ENCODE measurements around the gene CHAD. TPM values are rescaled to one million over a fixed set of nuclear protein-coding genes. Genes with fewer than 3 reads are reported as not detected.

The CHAD gene
- total RNA-seq, 1 donor from 2014 or later, result 0.42 TPM

DNA sequence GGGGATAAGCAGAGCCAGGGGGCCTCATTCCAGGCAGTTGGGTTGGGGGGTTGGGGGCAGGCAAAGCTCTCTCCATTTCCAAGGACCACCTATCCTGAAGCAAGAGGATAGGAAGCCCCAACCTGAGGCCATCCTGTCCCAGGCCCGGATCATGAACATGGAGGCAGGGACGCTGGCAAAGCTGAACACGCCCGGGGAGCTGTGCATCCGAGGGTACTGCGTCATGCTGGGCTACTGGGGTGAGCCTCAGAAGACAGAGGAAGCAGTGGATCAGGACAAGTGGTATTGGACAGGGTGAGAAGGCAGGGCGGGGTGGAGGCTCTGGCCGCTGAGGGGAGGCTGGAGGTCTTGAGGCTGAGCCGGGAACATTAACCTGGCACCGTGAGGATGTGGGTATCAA, 3.6 kb upstream of the CHAD start:
- no peak for ATAC-seq (ENCODE audit: low read depth)
- Mint-ChIP-seq H3K4me1 (peaks cover 15% of the 10 kb centered on the region), H3K9me3 (no peaks in the 10 kb centered on the region), H3K4me3 (no peak overlapping the region), H3K27me3 (peaks cover 13% of the 10 kb centered on the region), H3K36me3 (ENCODE audit: low read depth) (peaks cover 17% of the 10 kb centered on the region), H3K27ac (no peak overlapping the region)
- TF ChIP-seq, protein P1, sequence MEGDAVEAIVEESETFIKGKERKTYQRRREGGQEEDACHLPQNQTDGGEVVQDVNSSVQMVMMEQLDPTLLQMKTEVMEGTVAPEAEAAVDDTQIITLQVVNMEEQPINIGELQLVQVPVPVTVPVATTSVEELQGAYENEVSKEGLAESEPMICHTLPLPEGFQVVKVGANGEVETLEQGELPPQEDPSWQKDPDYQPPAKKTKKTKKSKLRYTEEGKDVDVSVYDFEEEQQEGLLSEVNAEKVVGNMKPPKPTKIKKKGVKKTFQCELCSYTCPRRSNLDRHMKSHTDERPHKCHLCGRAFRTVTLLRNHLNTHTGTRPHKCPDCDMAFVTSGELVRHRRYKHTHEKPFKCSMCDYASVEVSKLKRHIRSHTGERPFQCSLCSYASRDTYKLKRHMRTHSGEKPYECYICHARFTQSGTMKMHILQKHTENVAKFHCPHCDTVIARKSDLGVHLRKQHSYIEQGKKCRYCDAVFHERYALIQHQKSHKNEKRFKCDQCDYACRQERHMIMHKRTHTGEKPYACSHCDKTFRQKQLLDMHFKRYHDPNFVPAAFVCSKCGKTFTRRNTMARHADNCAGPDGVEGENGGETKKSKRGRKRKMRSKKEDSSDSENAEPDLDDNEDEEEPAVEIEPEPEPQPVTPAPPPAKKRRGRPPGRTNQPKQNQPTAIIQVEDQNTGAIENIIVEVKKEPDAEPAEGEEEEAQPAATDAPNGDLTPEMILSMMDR (IDR thresholded peaks at IDR 0.05), result no peak
- DNase-seq, result no peak
- CTCF ChIA-PET, result interaction anchor here (1.4 kb wide), 1 partner anchor 75 kb away, joined by 3 read pairs; the partner anchor contains the start of gene LRRC59
- intact Hi-C loops (cut with micrococcal nuclease), result no loop called here
- POLR2A ChIA-PET, result interaction anchor here (0.5 kb wide), 1 partner anchor 201 kb away, joined by 3 read pairs; no protein-coding TSS in a partner anchor

DNA sequence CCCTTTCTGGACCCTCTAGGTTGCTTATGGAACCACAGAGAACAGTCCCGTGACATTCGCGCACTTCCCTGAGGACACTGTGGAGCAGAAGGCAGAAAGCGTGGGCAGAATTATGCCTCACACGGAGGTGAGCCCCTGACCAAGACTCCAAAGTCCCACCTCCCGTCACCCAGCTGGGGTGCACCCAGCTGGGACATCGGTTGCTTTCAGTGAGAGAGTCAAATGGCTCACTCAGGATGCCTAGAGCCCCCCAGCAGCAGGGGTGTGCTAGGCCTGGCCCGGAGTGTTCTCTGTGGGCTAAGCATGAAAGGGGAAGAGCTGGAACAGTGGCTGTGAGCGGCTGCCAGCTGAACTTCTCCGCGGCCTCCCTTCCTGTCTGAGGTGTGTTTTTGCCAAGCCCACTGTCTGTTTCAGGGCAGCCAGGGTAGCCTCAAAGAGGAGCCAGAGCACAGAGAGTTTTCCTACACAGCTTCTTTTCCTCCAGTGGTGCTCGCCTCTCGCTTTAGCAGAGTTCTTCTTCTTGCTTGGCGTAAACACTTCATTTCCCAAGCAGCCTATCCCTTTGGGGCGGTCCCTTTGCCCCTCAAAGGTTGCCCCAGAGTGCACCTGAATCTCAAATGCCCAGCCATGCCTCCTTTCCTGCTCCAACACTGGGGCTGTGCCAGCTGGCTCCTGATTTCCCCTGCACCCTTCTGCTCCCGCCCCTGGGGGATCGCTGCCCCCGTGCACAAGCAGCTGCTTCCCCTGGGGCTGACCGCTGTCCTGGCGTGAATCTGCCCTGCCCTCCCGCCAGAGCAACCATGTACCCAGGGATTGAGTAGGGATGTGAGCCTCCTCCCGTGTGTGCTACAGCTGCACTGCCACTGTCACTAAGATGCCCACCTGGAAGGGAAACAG, 2.6 kb upstream of the CHAD start:
- CTCF ChIA-PET, result interaction anchor here (1.1 kb wide), 1 partner anchor 8 kb away, joined by 3 read pairs; no protein-coding TSS in a partner anchor
- Mint-ChIP-seq H3K27me3 (peaks cover 11% of the 10 kb centered on the region), H3K36me3 (ENCODE audit: low read depth) (peaks cover 17% of the 10 kb centered on the region), H3K27ac (no peak overlapping the region), H3K4me3 (no peak overlapping the region), H3K4me1 (peaks cover 25% of the 10 kb centered on the region), H3K9me3 (no peaks in the 10 kb centered on the region)
- no peak for DNase-seq
- intact Hi-C loops (cut with micrococcal nuclease), result no loop called here
- TF ChIP-seq, protein P1 (IDR thresholded peaks at IDR 0.05), result no peak
- no peak for ATAC-seq (ENCODE audit: low read depth)
- POLR2A ChIA-PET, result interaction anchor here (0.6 kb wide), 1 partner anchor 485 kb away, joined by 3 read pairs; no protein-coding TSS in a partner anchor

- H3K27me3 Mint-ChIP-seq, result peaks cover 10% of the 10 kb centered on the region
- no peak for ATAC-seq (ENCODE audit: low read depth)
- ChIA-PET CTCF (interaction anchor here (1.1 kb wide), 1 partner anchor 9 kb away, joined by 3 read pairs; no protein-coding TSS in a partner anchor), POLR2A (interaction anchor here (0.6 kb wide), 1 partner anchor 485 kb away, joined by 3 read pairs; no protein-coding TSS in a partner anchor)
- H3K36me3 Mint-ChIP-seq (ENCODE audit: low read depth), result peaks cover 17% of the 10 kb centered on the region
- intact Hi-C loops (cut with micrococcal nuclease), result no loop called here
- peaks cover 32% of the 10 kb centered on the region for H3K4me1 Mint-ChIP-seq
- TF ChIP-seq, protein P1 (IDR thresholded peaks at IDR 0.05), result no peak
- no peak for DNase-seq
- no peaks in the 10 kb centered on the region for H3K9me3 Mint-ChIP-seq
- no peak overlapping the region for H3K27ac Mint-ChIP-seq
- H3K4me3 Mint-ChIP-seq, result peak overlapping the region; percentile 11
These were observed 1.7 kb upstream of the CHAD start for GRCh38 chr17:50470426-50470825.

DNA sequence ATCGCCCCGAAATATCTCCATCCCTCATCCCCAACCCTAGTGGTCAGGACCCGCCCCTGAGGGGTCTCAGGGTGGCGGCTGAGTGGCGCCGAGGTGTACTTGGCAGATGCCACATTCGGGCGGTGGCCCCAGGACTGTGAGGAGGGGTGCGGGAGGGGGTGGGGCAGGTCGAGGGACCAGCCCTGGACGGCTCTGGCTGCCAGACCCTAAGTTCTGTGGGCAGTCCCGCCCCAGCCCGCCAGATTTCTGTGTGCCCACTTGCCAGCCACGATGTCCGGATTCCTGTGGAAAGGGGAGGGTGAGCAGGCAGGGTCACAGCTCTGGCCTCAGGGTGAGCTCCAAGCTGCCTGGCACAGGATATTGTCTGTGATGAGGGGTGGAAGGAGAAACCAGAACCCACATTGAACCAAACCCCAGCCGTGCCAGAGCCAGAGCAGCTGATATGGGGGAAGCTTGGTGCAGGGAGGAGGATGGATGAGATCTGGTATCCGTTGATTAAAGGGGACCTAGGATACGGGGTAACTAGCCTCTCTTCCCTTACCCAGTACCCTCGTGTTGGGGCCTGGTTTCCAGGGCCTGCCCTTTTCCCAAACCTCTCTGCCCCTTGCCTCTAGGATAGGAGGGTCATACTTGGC, 1.1 kb upstream of the CHAD start:
- ATAC-seq (ENCODE audit: low read depth) (no peak), DNase-seq (no peak)
- peaks cover 10% of the 10 kb centered on the region for H3K27me3 Mint-ChIP-seq
- ChIA-PET CTCF (no interaction called here), POLR2A (no interaction called here)
- H3K4me3 Mint-ChIP-seq, result no peak overlapping the region
- H3K27ac Mint-ChIP-seq, result no peak overlapping the region
- peaks cover 18% of the 10 kb centered on the region for H3K36me3 Mint-ChIP-seq (ENCODE audit: low read depth)
- intact Hi-C loops (cut with micrococcal nuclease), result no loop called here
- no peaks in the 10 kb centered on the region for H3K9me3 Mint-ChIP-seq
- peaks cover 37% of the 10 kb centered on the region for H3K4me1 Mint-ChIP-seq
- TF ChIP-seq, protein P1 (IDR thresholded peaks at IDR 0.05), result no peak

DNA sequence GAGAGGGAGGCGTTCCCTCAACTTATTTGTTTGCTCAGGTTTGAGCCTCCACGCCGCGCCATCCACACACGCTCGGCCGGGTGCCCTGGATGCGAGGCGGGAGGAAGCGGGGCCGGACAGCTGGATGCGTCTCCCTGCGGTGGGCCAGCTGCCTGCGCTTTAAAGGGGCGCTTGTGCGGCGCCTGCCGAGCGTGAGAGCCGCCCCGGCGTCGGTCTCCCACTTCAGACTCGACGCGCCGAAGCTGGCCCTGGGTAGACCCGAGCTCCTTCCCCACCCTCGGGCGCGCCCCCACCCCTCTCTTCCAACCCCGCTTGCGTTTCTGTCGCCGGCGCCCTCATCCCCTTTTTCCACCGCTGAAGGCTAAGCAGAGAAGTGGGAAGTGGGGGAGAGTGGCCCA, 527 bp upstream of the CHAD start:
- intact Hi-C loops (cut with micrococcal nuclease), result no loop called here
- peak; percentile 17 for ATAC-seq (ENCODE audit: low read depth)
- peaks cover 37% of the 10 kb centered on the region for H3K4me1 Mint-ChIP-seq
- TF ChIP-seq, protein P1 (IDR thresholded peaks at IDR 0.05), result no peak
- no peaks in the 10 kb centered on the region for H3K9me3 Mint-ChIP-seq
- POLR2A ChIA-PET, result no interaction called here
- H3K27ac Mint-ChIP-seq, result no peak overlapping the region
- H3K27me3 Mint-ChIP-seq, result peaks cover 10% of the 10 kb centered on the region
- peak overlapping the region; percentile 11 for H3K4me3 Mint-ChIP-seq
- CTCF ChIA-PET, result no interaction called here
- peaks cover 18% of the 10 kb centered on the region for H3K36me3 Mint-ChIP-seq (ENCODE audit: low read depth)
- no peak for DNase-seq
